Omental fat pad (tissue), 4 donors: ENCODE data around the gene SEL1L. TPM values are rescaled to one million over a fixed set of nuclear protein-coding genes. Genes with fewer than 3 reads are reported as not detected.
A peak's percentile ranks its signal among the peaks of the same experiment; 100 is the strongest.
"Not testable (repeated sequence)": the region's sequence is repeated elsewhere in the genome, so short reads cannot be mapped to it uniquely, and the experiment has no call there.

ENCODE experiments used
- ATAC-seq: fragments of 150-250 bp; one replicate; pipeline ENCODE4 v1.9.1; 2016; ENCODE audit warnings: mild to moderate bottlenecking, moderate library complexity; ENCODE audit not compliant: low FRiP score
- DNase-seq: peaks from one replicate; pipeline ENCODE4 v3.0.0-alpha.2; 2019; ENCODE audit warnings: low spot score
- total RNA-seq, 4 donors: library from RNA; depleted of rRNA; stranded (reverse); fragments of >200 nt; gene quantifications; one replicate each; pipeline ENCODE4 v1.1.0, GENCODE V29; 2016
- TF ChIP-seq, protein P1 (sequence below), 3 donors: fragments of 450-650 bp; IDR thresholded peaks; one replicate each; pipeline ENCODE4 v1.5.1; 2016 to 2017; ENCODE audit warnings: antibody characterized with exemption in 3 of 3, mild to moderate bottlenecking in 3 of 3, moderate library complexity in 2 of 3

The SEL1L gene
- total RNA-seq, 4 donors from 2014 or later: 53.3 to 74.0 (median 66.5) TPM

DNA sequence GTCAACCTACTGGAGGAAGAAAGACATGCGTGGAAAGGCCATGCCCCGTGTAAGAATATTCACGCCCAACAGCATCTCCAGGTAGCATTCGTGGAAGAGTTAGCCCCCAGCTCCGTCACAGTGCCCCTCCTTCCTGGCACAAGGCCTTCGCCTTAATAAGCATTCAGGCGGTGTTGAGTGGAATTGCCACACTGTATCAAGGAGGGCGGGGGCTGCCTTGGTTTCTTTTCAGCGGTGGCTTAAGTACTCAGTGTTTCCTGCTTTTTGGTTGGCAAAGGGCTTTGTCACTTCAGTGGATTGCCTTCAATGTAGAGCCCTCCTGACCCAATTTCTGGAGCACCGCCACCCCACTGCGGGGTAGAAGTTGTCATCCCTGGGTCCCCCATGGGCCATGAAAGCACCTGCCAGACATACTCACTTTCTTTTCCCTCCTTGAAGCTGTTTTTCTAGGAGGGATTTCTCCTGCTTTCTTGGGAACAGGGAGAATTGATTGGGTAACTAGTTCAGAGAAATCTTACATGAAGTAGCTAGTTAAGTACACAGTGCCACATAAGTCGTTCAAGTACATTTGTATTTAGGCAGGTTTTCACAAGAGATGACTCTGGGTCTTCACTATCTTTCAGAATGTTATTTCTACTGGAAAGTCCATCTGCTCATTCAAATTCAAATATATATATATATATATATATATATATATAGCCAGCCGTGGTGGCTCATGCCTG is 68.0 kb downstream of the SEL1L start:
- DNase-seq (no peak), ATAC-seq (no peak)
- TF ChIP-seq, protein P1, sequence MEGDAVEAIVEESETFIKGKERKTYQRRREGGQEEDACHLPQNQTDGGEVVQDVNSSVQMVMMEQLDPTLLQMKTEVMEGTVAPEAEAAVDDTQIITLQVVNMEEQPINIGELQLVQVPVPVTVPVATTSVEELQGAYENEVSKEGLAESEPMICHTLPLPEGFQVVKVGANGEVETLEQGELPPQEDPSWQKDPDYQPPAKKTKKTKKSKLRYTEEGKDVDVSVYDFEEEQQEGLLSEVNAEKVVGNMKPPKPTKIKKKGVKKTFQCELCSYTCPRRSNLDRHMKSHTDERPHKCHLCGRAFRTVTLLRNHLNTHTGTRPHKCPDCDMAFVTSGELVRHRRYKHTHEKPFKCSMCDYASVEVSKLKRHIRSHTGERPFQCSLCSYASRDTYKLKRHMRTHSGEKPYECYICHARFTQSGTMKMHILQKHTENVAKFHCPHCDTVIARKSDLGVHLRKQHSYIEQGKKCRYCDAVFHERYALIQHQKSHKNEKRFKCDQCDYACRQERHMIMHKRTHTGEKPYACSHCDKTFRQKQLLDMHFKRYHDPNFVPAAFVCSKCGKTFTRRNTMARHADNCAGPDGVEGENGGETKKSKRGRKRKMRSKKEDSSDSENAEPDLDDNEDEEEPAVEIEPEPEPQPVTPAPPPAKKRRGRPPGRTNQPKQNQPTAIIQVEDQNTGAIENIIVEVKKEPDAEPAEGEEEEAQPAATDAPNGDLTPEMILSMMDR (IDR thresholded peaks at IDR 0.05): no peak

DNA sequence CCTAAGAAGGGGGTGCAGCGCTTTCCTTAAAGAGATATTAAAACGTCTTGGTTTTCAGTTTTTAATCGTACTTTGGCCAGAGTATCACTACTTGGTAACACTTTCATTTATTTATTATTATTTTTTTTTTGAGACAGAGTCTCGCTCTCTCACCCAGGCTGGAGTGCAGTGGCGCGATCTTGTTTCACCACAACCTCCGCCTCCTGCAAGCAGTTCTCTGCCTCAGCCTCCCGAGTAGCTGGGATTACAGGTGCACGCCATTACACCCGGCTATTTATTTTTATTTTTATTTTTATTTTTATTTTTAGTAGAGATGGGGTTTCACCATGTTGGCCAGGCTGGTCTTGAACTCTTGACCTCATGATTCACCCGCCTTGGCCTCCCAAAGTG is 68.7 kb downstream of the SEL1L start:
- DNase-seq, ATAC-seq: not testable (repeated sequence)

DNA sequence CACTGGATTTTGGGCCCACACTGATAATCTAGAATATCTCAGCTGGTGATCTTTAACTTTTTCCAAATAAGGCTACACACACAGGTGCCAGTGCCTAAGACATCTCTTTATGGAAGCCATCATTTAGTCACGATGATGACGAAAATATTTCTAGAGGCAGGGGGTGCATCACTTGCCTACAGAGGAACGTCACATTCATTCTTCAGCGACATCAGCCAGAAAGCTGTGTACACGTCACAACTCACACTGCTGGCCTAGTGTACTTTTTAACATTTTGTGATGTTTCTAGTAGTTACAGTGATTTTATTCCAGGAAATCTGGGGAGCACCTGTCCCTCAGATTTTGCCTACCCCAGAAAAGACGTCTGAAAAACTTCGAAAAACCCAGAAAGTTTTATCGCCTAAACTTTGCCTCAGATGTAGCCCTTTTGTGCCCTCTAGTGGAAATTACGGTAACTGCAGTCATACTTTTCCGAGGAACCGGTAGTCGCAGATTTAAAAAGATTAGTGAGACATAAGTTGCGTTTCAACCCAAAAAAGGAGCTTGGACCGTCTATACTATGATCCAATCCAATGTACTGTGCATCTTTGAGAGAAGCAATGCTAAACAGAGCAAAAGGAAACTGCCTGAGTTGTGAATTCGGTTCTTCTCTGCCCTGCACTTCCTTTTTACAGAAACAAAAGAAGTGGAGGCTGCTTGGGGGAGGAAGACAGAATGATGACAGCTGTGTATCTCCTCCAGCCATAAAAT is 69.2 kb downstream of the SEL1L start:
- TF ChIP-seq, protein P1 (IDR thresholded peaks at IDR 0.05): peak in 2 of 3 donors; percentile 12 to 73
- ATAC-seq (peak; percentile 54), DNase-seq (no peak)

DNA sequence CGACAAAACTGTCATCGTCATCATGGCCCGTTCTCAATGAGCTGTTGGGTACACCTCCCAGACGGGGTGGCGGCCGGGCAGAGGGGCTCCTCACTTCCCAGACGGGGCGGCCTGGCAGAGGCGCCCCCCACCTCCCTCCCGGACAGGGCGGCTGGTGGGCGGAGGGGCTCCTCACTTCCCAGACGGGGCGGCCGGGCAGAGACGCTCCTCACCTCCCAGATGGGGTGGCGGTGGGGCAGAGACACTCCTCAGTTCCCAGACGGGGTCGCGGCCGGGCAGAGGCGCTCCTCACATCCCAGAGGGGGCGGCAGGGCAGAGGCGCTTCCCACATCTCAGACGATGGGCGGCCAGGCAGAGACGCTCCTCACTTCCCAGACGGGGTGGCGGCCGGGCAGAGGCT is 71.3 kb downstream of the SEL1L start:
- not testable (repeated sequence) for DNase-seq, ATAC-seq

DNA sequence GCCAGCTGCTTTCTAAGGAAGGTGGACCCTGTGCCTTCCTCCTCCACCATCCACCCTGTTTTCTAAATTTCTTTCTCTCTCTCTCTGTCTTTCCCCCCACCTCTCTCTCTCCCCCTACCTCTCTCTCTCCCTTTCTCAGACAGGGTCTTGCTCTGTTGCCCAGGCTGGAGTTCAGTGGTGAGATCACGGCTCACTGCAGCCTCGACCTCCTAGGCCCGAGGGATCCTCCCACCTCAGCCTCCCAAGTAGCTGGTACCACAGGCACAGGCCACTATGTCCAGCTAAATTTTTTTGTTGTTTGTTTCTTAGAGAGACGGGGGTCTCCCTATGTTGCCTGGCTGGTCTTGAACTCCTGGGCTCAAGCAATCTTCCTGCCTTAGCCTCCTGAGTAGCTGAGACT is 73.7 kb downstream of the SEL1L start:
- ATAC-seq: no peak

DNA sequence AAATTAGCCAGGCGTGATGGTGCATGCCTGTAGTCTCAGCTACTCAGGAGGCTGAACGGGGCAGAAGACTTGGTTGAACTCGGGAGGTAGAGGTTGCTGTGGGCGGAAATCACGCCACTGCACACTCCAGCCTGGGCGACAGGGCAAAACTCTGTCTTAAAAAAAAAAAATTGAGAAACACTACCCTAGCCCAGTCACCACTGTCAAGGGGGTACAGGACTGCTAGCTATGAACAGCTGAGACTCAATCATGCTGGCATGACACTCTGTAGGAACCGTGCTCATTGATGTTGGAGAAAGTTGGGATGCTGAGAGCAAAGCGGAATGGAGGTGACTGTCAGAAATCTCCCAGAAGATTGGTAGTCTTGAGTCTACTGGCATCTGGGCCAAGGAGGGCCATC is 75.3 kb downstream of the SEL1L start:
- DNase-seq (no peak), ATAC-seq (no peak)
- TF ChIP-seq, protein P1 (IDR thresholded peaks at IDR 0.05): no peak

More for the DNA sequence above, 73.7 kb downstream of the SEL1L start:
- TF ChIP-seq, protein P1 (IDR thresholded peaks at IDR 0.05): no peak
- no peak for DNase-seq

DNA sequence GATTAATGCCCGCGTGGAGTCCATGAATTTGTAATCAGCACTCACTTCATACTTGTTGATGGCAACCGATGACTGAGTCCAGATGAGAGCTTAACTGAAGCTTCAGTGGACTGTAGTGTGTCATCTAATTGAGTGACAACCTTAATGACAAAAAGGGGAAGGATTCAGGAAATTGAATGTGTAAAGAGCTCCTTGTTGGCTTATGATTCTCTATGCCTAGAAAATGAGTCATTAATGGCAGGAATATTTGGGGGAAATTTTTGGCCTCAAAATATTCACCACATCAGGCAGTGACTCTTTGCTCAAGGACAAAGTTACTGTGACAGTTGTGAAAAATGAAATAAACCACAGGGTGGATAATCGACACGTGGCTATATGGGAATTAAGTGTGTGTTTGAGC is 78.3 kb downstream of the SEL1L start:
- TF ChIP-seq, protein P1 (IDR thresholded peaks at IDR 0.05): no peak
- DNase-seq (no peak), ATAC-seq (no peak)
